Measurements from ENCODE around the gene TMEM145.
"Not testable (repeated sequence)": the region's sequence is repeated elsewhere in the genome, so short reads cannot be mapped to it uniquely, and the experiment has no call there.

Gene TMEM145

DNA sequence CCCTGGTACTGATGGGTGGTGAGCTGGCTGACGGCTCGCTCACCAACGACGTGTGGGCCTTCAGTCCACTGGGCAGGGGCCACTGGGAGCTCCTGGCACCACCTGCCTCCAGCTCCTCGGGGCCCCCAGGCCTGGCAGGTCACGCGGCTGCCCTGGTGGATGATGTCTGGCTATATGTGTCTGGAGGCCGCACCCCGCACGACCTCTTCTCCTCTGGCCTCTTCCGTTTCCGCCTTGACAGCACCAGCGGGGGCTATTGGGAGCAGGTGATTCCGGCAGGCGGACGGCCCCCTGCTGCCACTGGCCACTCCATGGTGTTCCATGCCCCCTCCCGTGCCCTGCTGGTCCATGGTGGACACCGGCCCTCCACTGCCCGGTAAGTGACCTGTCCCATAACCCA lies 22.9 kb downstream of the TMEM145 start:
- no peak overlapping the region for H3K27ac ChIP-seq (ENCODE audit: low read length)
- no CpG with 5 or more reads among the region's 19 CpGs for WGBS (ENCODE audit: insufficient coverage, insufficient read length)
- no peak overlapping the region for H3K4me3 ChIP-seq (ENCODE audit: low read length)
- DNase-seq (ENCODE audit: low read depth, low spot score), result no peak
- no peaks in the 10 kb centered on the region for H3K4me1 ChIP-seq (ENCODE audit: control insufficient read depth, insufficient read depth, low read length)
- H3K9me3 ChIP-seq (ENCODE audit: control insufficient read depth, insufficient read depth, low read length), result no peaks in the 10 kb centered on the region
- H3K36me3 ChIP-seq (ENCODE audit: control insufficient read depth, insufficient read depth, low read length), result no peaks in the 10 kb centered on the region
- H3K27me3 ChIP-seq (ENCODE audit: control insufficient read depth, insufficient read depth, low read length), result no peaks in the 10 kb centered on the region

- DNase-seq (ENCODE audit: low read depth, low spot score); H3K4me1 ChIP-seq (ENCODE audit: control insufficient read depth, insufficient read depth, low read length); H3K36me3 ChIP-seq (ENCODE audit: control insufficient read depth, insufficient read depth, low read length); H3K4me3 ChIP-seq (ENCODE audit: low read length); H3K27me3 ChIP-seq (ENCODE audit: control insufficient read depth, insufficient read depth, low read length); H3K27ac ChIP-seq (ENCODE audit: low read length); H3K9me3 ChIP-seq (ENCODE audit: control insufficient read depth, insufficient read depth, low read length): not testable (repeated sequence)
- WGBS (ENCODE audit: insufficient coverage, insufficient read length), result no CpG with 5 or more reads among the region's 7 CpGs
These were observed 26.2 kb downstream of the TMEM145 start for GRCh38 chr19:42339126-42339860.

DNA sequence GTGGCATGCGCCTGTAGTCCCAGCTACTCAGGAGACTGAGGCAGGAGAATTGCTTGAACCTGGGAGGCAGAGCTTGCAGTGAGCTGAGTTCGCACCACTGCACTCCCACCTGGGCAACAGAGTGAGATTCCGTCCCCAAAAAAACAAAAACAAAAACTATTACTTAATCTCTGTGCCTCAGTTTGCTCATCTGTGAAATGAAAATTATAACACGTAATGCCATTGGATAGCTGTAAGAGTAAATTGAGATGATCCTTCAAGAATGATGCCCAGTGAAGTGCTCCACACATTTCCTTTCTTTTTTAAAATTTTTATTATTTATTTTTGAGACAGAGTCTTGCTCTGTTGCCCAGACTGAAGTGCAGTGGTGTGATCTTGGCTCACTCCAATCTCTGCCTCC lies 26.8 kb downstream of the TMEM145 start:
- not testable (repeated sequence) for H3K36me3 ChIP-seq (ENCODE audit: control insufficient read depth, insufficient read depth, low read length); DNase-seq (ENCODE audit: low read depth, low spot score); H3K27me3 ChIP-seq (ENCODE audit: control insufficient read depth, insufficient read depth, low read length); H3K27ac ChIP-seq (ENCODE audit: low read length); H3K4me1 ChIP-seq (ENCODE audit: control insufficient read depth, insufficient read depth, low read length); H3K9me3 ChIP-seq (ENCODE audit: control insufficient read depth, insufficient read depth, low read length); H3K4me3 ChIP-seq (ENCODE audit: low read length)
- WGBS (ENCODE audit: insufficient coverage, insufficient read length), result no CpG with 5 or more reads among the region's 4 CpGs

- no peaks in the 10 kb centered on the region for H3K36me3 ChIP-seq (ENCODE audit: control insufficient read depth, insufficient read depth, low read length)
- no peak overlapping the region for H3K4me3 ChIP-seq (ENCODE audit: low read length)
- no peaks in the 10 kb centered on the region for H3K27me3 ChIP-seq (ENCODE audit: control insufficient read depth, insufficient read depth, low read length)
- H3K4me1 ChIP-seq (ENCODE audit: control insufficient read depth, insufficient read depth, low read length), result no peaks in the 10 kb centered on the region; the same call in 1 of the 2 replicates
- H3K27ac ChIP-seq (ENCODE audit: low read length), result no peak overlapping the region
- no peaks in the 10 kb centered on the region for H3K9me3 ChIP-seq (ENCODE audit: control insufficient read depth, insufficient read depth, low read length)
- DNase-seq (ENCODE audit: low read depth, low spot score), result no peak
- WGBS (ENCODE audit: insufficient coverage, insufficient read length), result no CpG with 5 or more reads among the region's 17 CpGs
These were observed 30.4 kb downstream of the TMEM145 start for GRCh38 chr19:42343344-42344110.

GRCh38 chr19:42344336-42344893 lies 31.3 kb downstream of the TMEM145 start:
- H3K36me3 ChIP-seq (ENCODE audit: control insufficient read depth, insufficient read depth, low read length), result peaks cover 1% of the 10 kb centered on the region; the same call in 1 of the 2 replicates
- H3K27me3 ChIP-seq (ENCODE audit: control insufficient read depth, insufficient read depth, low read length), result no peaks in the 10 kb centered on the region
- no CpG with 5 or more reads among the region's 18 CpGs for WGBS (ENCODE audit: insufficient coverage, insufficient read length)
- H3K9me3 ChIP-seq (ENCODE audit: control insufficient read depth, insufficient read depth, low read length), result no peaks in the 10 kb centered on the region
- no peak for DNase-seq (ENCODE audit: low read depth, low spot score)
- no peaks in the 10 kb centered on the region; the same call in 1 of the 2 replicates for H3K4me1 ChIP-seq (ENCODE audit: control insufficient read depth, insufficient read depth, low read length)
- no peak overlapping the region for H3K4me3 ChIP-seq (ENCODE audit: low read length)
- no peak overlapping the region for H3K27ac ChIP-seq (ENCODE audit: low read length)

GRCh38 chr19:42345191-42345812 lies 32.2 kb downstream of the TMEM145 start:
- WGBS (ENCODE audit: insufficient coverage, insufficient read length), result no CpG with 5 or more reads among the region's 6 CpGs
- H3K27ac ChIP-seq (ENCODE audit: low read length), result no peak overlapping the region
- H3K4me1 ChIP-seq (ENCODE audit: control insufficient read depth, insufficient read depth, low read length), result no peaks in the 10 kb centered on the region; the same call in 1 of the 2 replicates
- no peak for DNase-seq (ENCODE audit: low read depth, low spot score)
- peaks cover 3% of the 10 kb centered on the region; the same call in 1 of the 2 replicates for H3K36me3 ChIP-seq (ENCODE audit: control insufficient read depth, insufficient read depth, low read length)
- no peaks in the 10 kb centered on the region for H3K27me3 ChIP-seq (ENCODE audit: control insufficient read depth, insufficient read depth, low read length)
- no peak overlapping the region for H3K4me3 ChIP-seq (ENCODE audit: low read length)
- no peaks in the 10 kb centered on the region for H3K9me3 ChIP-seq (ENCODE audit: control insufficient read depth, insufficient read depth, low read length)

DNA sequence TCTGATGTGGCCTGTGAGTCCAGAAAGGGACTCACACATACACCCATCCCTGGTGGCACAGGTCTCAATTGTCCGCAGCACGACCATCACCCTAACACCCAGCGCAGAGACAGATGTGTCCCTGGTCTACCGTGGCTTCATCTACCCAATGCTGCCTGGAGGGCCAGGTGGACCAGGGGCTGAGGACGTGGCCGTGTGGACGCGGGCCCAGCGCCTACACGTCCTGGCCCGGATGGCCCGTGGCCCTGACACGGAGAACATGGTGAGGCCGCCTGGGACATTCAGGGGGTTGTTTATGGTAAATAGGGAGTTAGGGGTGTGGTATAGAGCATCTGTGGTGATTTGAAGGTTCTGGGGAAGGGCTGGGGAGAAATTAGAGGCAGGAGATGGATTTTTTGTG lies 35.1 kb downstream of the TMEM145 start:
- Histone ChIP-seq H3K36me3 (ENCODE audit: control insufficient read depth, insufficient read depth, low read length) (peaks cover 3% of the 10 kb centered on the region; the same call in 1 of the 2 replicates), H3K27ac (ENCODE audit: low read length) (no peak overlapping the region), H3K9me3 (ENCODE audit: control insufficient read depth, insufficient read depth, low read length) (no peaks in the 10 kb centered on the region), H3K27me3 (ENCODE audit: control insufficient read depth, insufficient read depth, low read length) (no peaks in the 10 kb centered on the region), H3K4me3 (ENCODE audit: low read length) (no peak overlapping the region), H3K4me1 (ENCODE audit: control insufficient read depth, insufficient read depth, low read length) (no peaks in the 10 kb centered on the region; the same call in 1 of the 2 replicates)
- no peak for DNase-seq (ENCODE audit: low read depth, low spot score)
- no CpG with 5 or more reads among the region's 14 CpGs for WGBS (ENCODE audit: insufficient coverage, insufficient read length)

DNA sequence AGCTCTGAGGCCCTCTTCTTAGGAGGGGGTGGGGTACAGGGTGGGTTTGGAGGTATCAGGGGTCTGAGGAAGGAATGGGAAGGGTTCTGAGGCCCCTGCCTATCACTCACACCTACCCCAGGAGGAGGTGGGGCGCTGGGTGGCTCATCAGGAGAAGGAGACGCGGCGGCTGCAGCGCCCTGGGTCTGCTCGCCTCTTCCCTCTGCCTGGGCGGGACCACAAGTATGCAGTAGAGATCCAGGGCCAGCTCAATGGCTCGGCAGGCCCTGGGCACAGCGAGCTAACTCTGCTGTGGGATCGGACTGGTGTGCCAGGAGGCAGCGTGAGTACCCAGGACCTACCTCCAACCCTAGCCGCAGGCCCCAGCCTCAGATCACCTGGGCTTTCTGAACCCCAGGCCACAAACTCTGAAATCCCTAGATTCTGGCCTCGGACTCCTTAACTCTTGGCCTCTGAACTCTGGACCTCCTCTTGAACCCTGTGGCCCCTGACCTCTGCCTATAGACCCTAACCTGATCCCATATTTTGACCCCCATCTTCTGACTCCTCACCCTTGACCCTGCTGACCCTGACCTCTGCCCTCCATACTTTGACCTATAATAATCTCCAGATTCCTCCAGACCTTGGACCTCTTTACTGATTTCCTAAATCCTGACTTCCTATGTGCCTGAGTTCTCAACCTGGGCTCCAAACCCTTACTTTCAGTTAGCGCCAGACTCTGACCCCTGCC lies 36.4 kb downstream of the TMEM145 start:
- no CpG with 5 or more reads among the region's 14 CpGs for WGBS (ENCODE audit: insufficient coverage, insufficient read length)
- Histone ChIP-seq H3K27ac (ENCODE audit: low read length) (no peak overlapping the region), H3K36me3 (ENCODE audit: control insufficient read depth, insufficient read depth, low read length) (peaks cover 6% of the 10 kb centered on the region; the same call in 1 of the 2 replicates), H3K4me3 (ENCODE audit: low read length) (no peak overlapping the region), H3K27me3 (ENCODE audit: control insufficient read depth, insufficient read depth, low read length) (no peaks in the 10 kb centered on the region), H3K4me1 (ENCODE audit: control insufficient read depth, insufficient read depth, low read length) (no peaks in the 10 kb centered on the region; the same call in 1 of the 2 replicates), H3K9me3 (ENCODE audit: control insufficient read depth, insufficient read depth, low read length) (no peaks in the 10 kb centered on the region)
- DNase-seq (ENCODE audit: low read depth, low spot score), result no peak

DNA sequence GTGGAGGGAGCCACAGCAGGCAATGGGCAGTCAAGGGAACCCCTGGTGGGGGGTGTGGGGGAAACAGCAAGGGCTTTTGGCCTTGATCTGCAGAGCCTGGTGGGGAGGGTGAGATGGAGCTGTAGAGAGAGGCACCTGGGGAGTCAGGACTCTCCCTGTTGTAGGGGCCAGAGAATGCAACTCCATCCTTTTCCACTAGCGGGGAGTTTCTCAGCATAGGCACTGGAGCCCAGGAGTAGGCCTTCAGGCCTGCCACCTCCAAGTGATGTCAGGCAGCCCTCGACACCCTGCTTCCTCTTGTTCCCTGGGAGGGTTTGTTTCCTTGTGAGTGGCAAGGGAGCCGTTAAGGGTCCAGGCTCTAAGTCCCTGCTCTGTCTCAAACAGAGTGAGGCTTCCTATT lies 37.3 kb downstream of the TMEM145 start:
- H3K4me3 ChIP-seq (ENCODE audit: low read length), result no peak overlapping the region
- H3K36me3 ChIP-seq (ENCODE audit: control insufficient read depth, insufficient read depth, low read length), result peaks cover 6% of the 10 kb centered on the region; the same call in 1 of the 2 replicates
- DNase-seq (ENCODE audit: low read depth, low spot score), result no peak
- no CpG with 5 or more reads among the region's 3 CpGs for WGBS (ENCODE audit: insufficient coverage, insufficient read length)
- H3K4me1 ChIP-seq (ENCODE audit: control insufficient read depth, insufficient read depth, low read length), result no peaks in the 10 kb centered on the region; the same call in 1 of the 2 replicates
- H3K27ac ChIP-seq (ENCODE audit: low read length), result no peak overlapping the region
- no peaks in the 10 kb centered on the region for H3K27me3 ChIP-seq (ENCODE audit: control insufficient read depth, insufficient read depth, low read length)
- no peaks in the 10 kb centered on the region for H3K9me3 ChIP-seq (ENCODE audit: control insufficient read depth, insufficient read depth, low read length)
